ENCODE data around the gene PHYH.

PHYH gene

GRCh38 chr10:13319166-13319565, 19.3 kb upstream of the PHYH start:
- Histone ChIP-seq H3K36me3 (ENCODE audit: insufficient read depth, low read length) (peaks cover 60% of the 10 kb centered on the region), H3K4me3 (ENCODE audit: low read length) (no peak overlapping the region), H3K9ac (ENCODE audit: low read depth, low read length) (no peak overlapping the region), H3K4me1 (ENCODE audit: insufficient read depth, low read length) (no peaks in the 10 kb centered on the region), H3K27me3 (ENCODE audit: insufficient read depth, low read length) (no peaks in the 10 kb centered on the region), H3K27ac (ENCODE audit: low read depth, low read length) (no peak overlapping the region), H3K9me3 (ENCODE audit: insufficient read depth, low read depth, low read length) (no peaks in the 10 kb centered on the region)
- 97% methylated on average over 7 of the region's 7 CpGs for WGBS

- H3K27me3 ChIP-seq (ENCODE audit: insufficient read depth, low read length), result no peaks in the 10 kb centered on the region
- WGBS, result 94% methylated on average over 6 of the region's 6 CpGs
- H3K4me1 ChIP-seq (ENCODE audit: insufficient read depth, low read length), result no peaks in the 10 kb centered on the region
- no peak overlapping the region for H3K27ac ChIP-seq (ENCODE audit: low read depth, low read length)
- no peak overlapping the region for H3K4me3 ChIP-seq (ENCODE audit: low read length)
- H3K36me3 ChIP-seq (ENCODE audit: insufficient read depth, low read length), result peaks cover 44% of the 10 kb centered on the region
- H3K9ac ChIP-seq (ENCODE audit: low read depth, low read length), result no peak overlapping the region
- H3K9me3 ChIP-seq (ENCODE audit: insufficient read depth, low read depth, low read length), result no peaks in the 10 kb centered on the region
Observed at GRCh38 chr10:13317474-13317873, 17.6 kb upstream of the PHYH start.

GRCh38 chr10:13316635-13317311, 16.9 kb upstream of the PHYH start:
- H3K9ac ChIP-seq (ENCODE audit: low read depth, low read length), result no peak overlapping the region
- no peaks in the 10 kb centered on the region for H3K9me3 ChIP-seq (ENCODE audit: insufficient read depth, low read depth, low read length)
- no peaks in the 10 kb centered on the region for H3K27me3 ChIP-seq (ENCODE audit: insufficient read depth, low read length)
- 96% methylated on average over 7 of the region's 7 CpGs for WGBS
- H3K4me3 ChIP-seq (ENCODE audit: low read length), result no peak overlapping the region
- H3K36me3 ChIP-seq (ENCODE audit: insufficient read depth, low read length), result peaks cover 37% of the 10 kb centered on the region
- H3K4me1 ChIP-seq (ENCODE audit: insufficient read depth, low read length), result no peaks in the 10 kb centered on the region
- H3K27ac ChIP-seq (ENCODE audit: low read depth, low read length), result no peak overlapping the region

- no peaks in the 10 kb centered on the region for H3K9me3 ChIP-seq (ENCODE audit: insufficient read depth, low read depth, low read length)
- no peaks in the 10 kb centered on the region for H3K4me1 ChIP-seq (ENCODE audit: insufficient read depth, low read length)
- H3K9ac ChIP-seq (ENCODE audit: low read depth, low read length), result no peak overlapping the region
- H3K4me3 ChIP-seq (ENCODE audit: low read length), result no peak overlapping the region
- no peaks in the 10 kb centered on the region for H3K27me3 ChIP-seq (ENCODE audit: insufficient read depth, low read length)
- H3K36me3 ChIP-seq (ENCODE audit: insufficient read depth, low read length), result peaks cover 23% of the 10 kb centered on the region
- no peak overlapping the region for H3K27ac ChIP-seq (ENCODE audit: low read depth, low read length)
Observed at GRCh38 chr10:13315361-13315760, 15.5 kb upstream of the PHYH start.

GRCh38 chr10:13311177-13311575, 11.3 kb upstream of the PHYH start:
- no peaks in the 10 kb centered on the region for H3K27me3 ChIP-seq (ENCODE audit: insufficient read depth, low read length)
- no peak overlapping the region for H3K27ac ChIP-seq (ENCODE audit: low read depth, low read length)
- no peaks in the 10 kb centered on the region for H3K36me3 ChIP-seq (ENCODE audit: insufficient read depth, low read length)
- WGBS, result 96% methylated on average over 4 of the region's 5 CpGs
- no peak overlapping the region for H3K4me3 ChIP-seq (ENCODE audit: low read length)
- H3K9ac ChIP-seq (ENCODE audit: low read depth, low read length), result no peak overlapping the region
- H3K4me1 ChIP-seq (ENCODE audit: insufficient read depth, low read length), result no peaks in the 10 kb centered on the region
- H3K9me3 ChIP-seq (ENCODE audit: insufficient read depth, low read depth, low read length), result no peaks in the 10 kb centered on the region

GRCh38 chr10:13310518-13311176, 10.8 kb upstream of the PHYH start:
- Histone ChIP-seq H3K27me3 (ENCODE audit: insufficient read depth, low read length) (no peaks in the 10 kb centered on the region), H3K9me3 (ENCODE audit: insufficient read depth, low read depth, low read length) (no peaks in the 10 kb centered on the region), H3K36me3 (ENCODE audit: insufficient read depth, low read length) (no peaks in the 10 kb centered on the region), H3K9ac (ENCODE audit: low read depth, low read length) (no peak overlapping the region), H3K27ac (ENCODE audit: low read depth, low read length) (no peak overlapping the region), H3K4me3 (ENCODE audit: low read length) (no peak overlapping the region), H3K4me1 (ENCODE audit: insufficient read depth, low read length) (no peaks in the 10 kb centered on the region)
- WGBS, result 92% methylated on average over 7 of the region's 7 CpGs

- H3K4me3 ChIP-seq (ENCODE audit: low read length), result no peak overlapping the region
- H3K36me3 ChIP-seq (ENCODE audit: insufficient read depth, low read length), result no peaks in the 10 kb centered on the region
- H3K27ac ChIP-seq (ENCODE audit: low read depth, low read length), result no peak overlapping the region
- H3K27me3 ChIP-seq (ENCODE audit: insufficient read depth, low read length), result no peaks in the 10 kb centered on the region
- H3K9me3 ChIP-seq (ENCODE audit: insufficient read depth, low read depth, low read length), result no peaks in the 10 kb centered on the region
- WGBS, result 97% methylated on average over 2 of the region's 2 CpGs
- H3K9ac ChIP-seq (ENCODE audit: low read depth, low read length), result no peak overlapping the region
- H3K4me1 ChIP-seq (ENCODE audit: insufficient read depth, low read length), result no peaks in the 10 kb centered on the region
Observed at GRCh38 chr10:13309792-13310191, 9.9 kb upstream of the PHYH start.

- 93% methylated on average over 6 of the region's 6 CpGs for whole genome bisulfite sequencing
- H3K36me3 ChIP-seq (ENCODE audit: insufficient read depth, low read length), result no peaks in the 10 kb centered on the region
Observed at GRCh38 chr10:13308096-13308495, 8.2 kb upstream of the PHYH start.

GRCh38 chr10:13306103-13306502, 6.2 kb upstream of the PHYH start:
- Histone ChIP-seq H3K4me1 (ENCODE audit: insufficient read depth, low read length) (0 out of 2 replicates have a peak, but pooled peaks cover 3% of the 10 kb centered on the region), H3K27me3 (ENCODE audit: insufficient read depth, low read length) (no peaks in the 10 kb centered on the region), H3K9me3 (ENCODE audit: insufficient read depth, low read depth, low read length) (no peaks in the 10 kb centered on the region), H3K27ac (ENCODE audit: low read depth, low read length) (no peak overlapping the region), H3K4me3 (ENCODE audit: low read length) (no peak overlapping the region), H3K9ac (ENCODE audit: low read depth, low read length) (no peak overlapping the region), H3K36me3 (ENCODE audit: insufficient read depth, low read length) (no peaks in the 10 kb centered on the region)
- 91% methylated on average over 6 of the region's 6 CpGs for WGBS

More at GRCh38 chr10:13308096-13308495, 8.2 kb upstream of the PHYH start:
- Histone ChIP-seq H3K4me3 (ENCODE audit: low read length) (no peak overlapping the region), H3K27ac (ENCODE audit: low read depth, low read length) (no peak overlapping the region), H3K9me3 (ENCODE audit: insufficient read depth, low read depth, low read length) (no peaks in the 10 kb centered on the region), H3K9ac (ENCODE audit: low read depth, low read length) (no peak overlapping the region), H3K27me3 (ENCODE audit: insufficient read depth, low read length) (no peaks in the 10 kb centered on the region), H3K4me1 (ENCODE audit: insufficient read depth, low read length) (no peaks in the 10 kb centered on the region)

- Histone ChIP-seq H3K27me3 (ENCODE audit: insufficient read depth, low read length) (peaks cover 7% of the 10 kb centered on the region), H3K27ac (ENCODE audit: low read depth, low read length) (no peak overlapping the region), H3K36me3 (ENCODE audit: insufficient read depth, low read length) (no peaks in the 10 kb centered on the region), H3K4me1 (ENCODE audit: insufficient read depth, low read length) (peaks cover 7% of the 10 kb centered on the region), H3K4me3 (ENCODE audit: low read length) (no peak overlapping the region), H3K9me3 (ENCODE audit: insufficient read depth, low read depth, low read length) (no peaks in the 10 kb centered on the region), H3K9ac (ENCODE audit: low read depth, low read length) (no peak overlapping the region)
- 85% methylated on average over 22 of the region's 23 CpGs for WGBS
Observed at GRCh38 chr10:13302821-13303555, 3.1 kb upstream of the PHYH start.

- Histone ChIP-seq H3K4me3 (ENCODE audit: low read length) (peak overlapping the region; percentile 72), H3K27me3 (ENCODE audit: insufficient read depth, low read length) (peaks cover 7% of the 10 kb centered on the region), H3K9me3 (ENCODE audit: insufficient read depth, low read depth, low read length) (no peaks in the 10 kb centered on the region), H3K4me1 (ENCODE audit: insufficient read depth, low read length) (peaks cover 7% of the 10 kb centered on the region), H3K27ac (ENCODE audit: low read depth, low read length) (peak overlapping the region; percentile 30; the same call in 1 of the 2 replicates), H3K36me3 (ENCODE audit: insufficient read depth, low read length) (no peaks in the 10 kb centered on the region), H3K9ac (ENCODE audit: low read depth, low read length) (peak overlapping the region; percentile 83)
- 52% methylated on average over 16 of the region's 20 CpGs for WGBS
Observed at GRCh38 chr10:13298748-13299436, 972 bp downstream of the PHYH start.
